Measurements from ENCODE around the gene TRPM3. TPM values are rescaled to one million over a fixed set of nuclear protein-coding genes. Genes with fewer than 3 reads are reported as not detected.

TRPM3 gene
- total RNA-seq, 1 donor from 2014 or later, result 0.25 TPM

GRCh38 chr9:70534061-70534460, 587.4 kb downstream of the TRPM3 start:
- Histone ChIP-seq H3K4me1 (no peaks in the 10 kb centered on the region), H3K36me3 (no peaks in the 10 kb centered on the region), H3K4me3 (no peak overlapping the region), H3K27me3 (no peaks in the 10 kb centered on the region), H3K27ac (no peak overlapping the region), H3K9me3 (no peaks in the 10 kb centered on the region)
- intact Hi-C loops (cut with DNase I), result no loop called here
- TF ChIP-seq POLR2A (IDR thresholded peaks at IDR 0.05) (no peak), POLR2AphosphoS5 (IDR thresholded peaks at IDR 0.05; ENCODE audit: insufficient read depth in 1 of 2, low read depth in 1 of 2) (no peak), CTCF (IDR thresholded peaks at IDR 0.05) (no peak)
- no peak for DNase-seq (ENCODE audit: extremely low spot score in 2 of 2)

GRCh38 chr9:70533492-70533891, 587.9 kb downstream of the TRPM3 start:
- Histone ChIP-seq H3K4me1 (no peaks in the 10 kb centered on the region), H3K9me3 (no peaks in the 10 kb centered on the region), H3K4me3 (no peak overlapping the region), H3K36me3 (no peaks in the 10 kb centered on the region), H3K27me3 (no peaks in the 10 kb centered on the region), H3K27ac (no peak overlapping the region)
- no peak for DNase-seq (ENCODE audit: extremely low spot score in 2 of 2)
- intact Hi-C loops (cut with DNase I), result no loop called here
- TF ChIP-seq POLR2A (IDR thresholded peaks at IDR 0.05) (no peak), CTCF (IDR thresholded peaks at IDR 0.05) (no peak)

DNA sequence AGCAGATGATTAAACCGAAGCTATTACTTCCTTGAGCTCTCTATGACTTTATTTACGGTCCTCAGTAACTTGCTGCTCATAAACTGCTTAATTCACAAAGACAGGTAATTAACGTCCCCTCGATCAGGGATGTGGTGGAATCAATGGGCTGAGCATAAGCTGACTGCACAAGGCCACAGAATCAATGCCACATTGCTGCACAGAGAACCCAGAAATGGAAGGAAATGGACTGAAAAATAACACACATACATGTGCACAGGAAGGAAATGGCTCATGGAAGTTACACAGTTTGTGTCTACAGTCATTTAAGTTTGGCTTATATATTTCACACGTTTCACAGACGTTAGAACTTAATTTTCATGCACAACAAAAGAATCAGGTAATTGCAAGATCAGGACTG, 588.7 kb downstream of the TRPM3 start:
- DNase-seq (ENCODE audit: extremely low spot score in 2 of 2), result no peak
- intact Hi-C loops (cut with DNase I), result no loop called here
- Histone ChIP-seq H3K27me3 (no peaks in the 10 kb centered on the region), H3K27ac (no peak overlapping the region), H3K9me3 (no peaks in the 10 kb centered on the region), H3K36me3 (no peaks in the 10 kb centered on the region), H3K4me3 (no peak overlapping the region), H3K4me1 (no peaks in the 10 kb centered on the region)
- TF ChIP-seq POLR2AphosphoS5 (IDR thresholded peaks at IDR 0.05; ENCODE audit: insufficient read depth in 1 of 2, low read depth in 1 of 2) (no peak), POLR2A (IDR thresholded peaks at IDR 0.05) (no peak), CTCF (IDR thresholded peaks at IDR 0.05) (no peak)

GRCh38 chr9:70531311-70531710, 590.1 kb downstream of the TRPM3 start:
- H3K9me3 ChIP-seq, result no peaks in the 10 kb centered on the region
- no peaks in the 10 kb centered on the region for H3K36me3 ChIP-seq
- intact Hi-C loops (cut with DNase I), result no loop called here
- H3K27ac ChIP-seq, result no peak overlapping the region
- H3K27me3 ChIP-seq, result no peaks in the 10 kb centered on the region
- no peak for TF ChIP-seq POLR2A (IDR thresholded peaks at IDR 0.05)
- no peak for TF ChIP-seq POLR2AphosphoS5 (IDR thresholded peaks at IDR 0.05; ENCODE audit: insufficient read depth in 1 of 2, low read depth in 1 of 2)
- TF ChIP-seq CTCF (IDR thresholded peaks at IDR 0.05), result no peak
- no peak overlapping the region for H3K4me3 ChIP-seq
- DNase-seq (ENCODE audit: extremely low spot score in 2 of 2), result no peak
- no peaks in the 10 kb centered on the region for H3K4me1 ChIP-seq

DNA sequence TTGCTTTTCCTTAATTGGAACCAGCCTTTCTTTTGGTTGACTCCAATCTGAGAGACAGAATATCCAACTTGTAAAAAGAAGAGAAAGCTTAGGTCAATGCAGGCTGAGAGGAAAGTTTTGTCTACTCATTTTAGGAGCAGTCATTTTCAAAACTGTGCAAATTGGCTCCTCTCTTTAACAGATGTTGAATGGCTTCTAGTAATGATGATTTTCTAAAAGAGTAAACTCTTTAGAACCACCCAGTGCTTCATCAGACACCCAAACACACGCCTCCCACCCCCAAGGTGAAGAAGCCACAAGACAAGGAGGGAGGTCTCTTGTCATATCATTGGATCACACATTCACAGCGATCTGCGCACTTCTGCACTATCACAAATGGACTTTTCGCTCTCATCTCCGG, 590.7 kb downstream of the TRPM3 start:
- no peaks in the 10 kb centered on the region for H3K9me3 ChIP-seq
- no peak for DNase-seq (ENCODE audit: extremely low spot score in 2 of 2)
- no peak for TF ChIP-seq POLR2A (IDR thresholded peaks at IDR 0.05)
- no peak for TF ChIP-seq CTCF (IDR thresholded peaks at IDR 0.05)
- no peak for TF ChIP-seq POLR2AphosphoS5 (IDR thresholded peaks at IDR 0.05; ENCODE audit: insufficient read depth in 1 of 2, low read depth in 1 of 2)
- H3K36me3 ChIP-seq, result no peaks in the 10 kb centered on the region
- no peaks in the 10 kb centered on the region for H3K4me1 ChIP-seq
- no peak overlapping the region for H3K4me3 ChIP-seq
- H3K27me3 ChIP-seq, result no peaks in the 10 kb centered on the region
- intact Hi-C loops (cut with DNase I), result no loop called here
- H3K27ac ChIP-seq, result no peak overlapping the region

Measured in vagina (tissue), 2 donors.